GM18861 (cell line): ENCODE measurements around the gene MAMLD1.
"Not testable (repeated sequence)": the region's sequence is repeated elsewhere in the genome, so short reads cannot be mapped to it uniquely, and the experiment has no call there.

ENCODE experiments used
- ATAC-seq: cut with Tn5 transposase; IDR thresholded peaks from one replicate; pipeline ENCODE4 v1.9.1; 2021; ENCODE audit not compliant: unreplicated experiment

The MAMLD1 gene

GRCh38 chrX:150362599-150363481 is at the start of gene MAMLD1:
Gene MAMLD1, plus strand, starts transcription at chrX:150363317. Its CDS starts 82,200 bp downstream, at chrX:150445517.
- ATAC-seq = no peak

- ATAC-seq = no peak
Measured at GRCh38 chrX:150313514-150313913, 49.6 kb upstream of the MAMLD1 start.

- no peak for ATAC-seq
Measured at GRCh38 chrX:150314186-150314585, 48.9 kb upstream of the MAMLD1 start.

- no peak for ATAC-seq
Measured at GRCh38 chrX:150316564-150316963, 46.6 kb upstream of the MAMLD1 start.

DNA sequence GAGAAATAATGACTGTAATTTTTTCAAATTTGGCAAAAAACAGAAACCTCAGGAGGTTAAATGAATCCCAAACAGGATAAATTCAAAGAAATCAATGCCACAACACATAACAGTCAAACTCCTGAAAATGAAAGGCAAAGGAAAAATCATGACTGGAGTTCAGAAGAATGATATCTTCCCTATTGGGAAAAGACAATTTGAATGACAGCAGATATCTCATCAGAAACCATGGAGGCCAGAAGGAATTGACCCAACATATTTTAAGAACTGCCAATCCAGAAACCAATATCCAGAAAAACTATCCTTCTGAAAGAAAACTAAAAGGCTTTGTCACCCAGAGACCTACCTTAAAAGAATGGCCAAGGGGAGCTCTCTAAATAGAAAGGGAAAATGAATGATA is 40.1 kb upstream of the MAMLD1 start:
- no peak for ATAC-seq

DNA sequence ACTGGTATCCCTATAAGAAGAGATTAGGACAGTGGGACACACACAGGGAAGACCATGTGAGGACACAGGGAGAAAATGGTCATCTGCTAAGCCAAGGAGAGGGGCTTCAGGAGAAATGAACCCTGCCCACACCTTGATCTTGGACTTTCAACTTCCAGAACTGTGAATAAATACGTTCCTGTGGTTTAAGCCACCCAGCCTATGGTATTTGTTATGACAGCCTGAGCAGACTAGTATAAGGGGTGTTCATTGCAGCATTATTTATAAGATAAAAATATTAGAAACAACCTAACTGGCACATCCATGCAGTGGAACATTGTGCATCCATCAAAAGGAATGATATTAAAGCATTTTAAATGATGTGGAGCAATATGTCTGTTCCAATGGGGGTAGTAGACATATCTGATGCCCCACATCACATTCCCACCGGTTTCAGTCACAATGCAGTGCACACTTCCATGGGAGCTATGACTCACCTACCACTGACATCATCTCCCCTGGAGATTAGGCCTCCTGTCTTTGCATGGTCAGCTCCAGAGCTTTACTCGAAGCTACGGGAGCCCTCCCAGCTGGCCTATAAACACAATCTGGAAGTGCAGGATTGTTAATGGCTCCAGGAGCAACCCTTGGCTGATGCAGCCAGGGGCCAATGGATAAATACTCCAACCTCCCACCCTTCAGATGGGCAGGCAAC is 38.9 kb upstream of the MAMLD1 start:
- no peak for ATAC-seq

DNA sequence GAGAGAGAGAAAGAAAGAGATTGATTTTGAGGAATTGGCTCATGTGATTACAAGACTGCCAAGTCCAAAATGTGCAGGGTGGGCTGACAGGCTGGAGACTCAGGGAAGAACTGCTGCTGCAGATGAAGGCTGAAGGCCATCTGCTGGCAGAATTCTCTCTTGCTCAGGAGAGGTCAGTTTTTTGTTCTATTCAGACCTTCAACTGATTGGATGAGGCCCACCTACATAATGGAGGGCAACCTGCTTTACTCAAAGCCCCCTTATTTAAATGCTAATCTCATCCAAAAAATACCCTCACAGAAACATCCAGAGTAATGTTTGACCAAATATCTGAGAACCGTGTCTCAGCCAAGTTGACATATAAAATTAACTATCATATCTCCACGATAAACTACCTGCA is 38.2 kb upstream of the MAMLD1 start:
- ATAC-seq = no peak

GRCh38 chrX:150326541-150327247 is 36.4 kb upstream of the MAMLD1 start:
- ATAC-seq = no peak

DNA sequence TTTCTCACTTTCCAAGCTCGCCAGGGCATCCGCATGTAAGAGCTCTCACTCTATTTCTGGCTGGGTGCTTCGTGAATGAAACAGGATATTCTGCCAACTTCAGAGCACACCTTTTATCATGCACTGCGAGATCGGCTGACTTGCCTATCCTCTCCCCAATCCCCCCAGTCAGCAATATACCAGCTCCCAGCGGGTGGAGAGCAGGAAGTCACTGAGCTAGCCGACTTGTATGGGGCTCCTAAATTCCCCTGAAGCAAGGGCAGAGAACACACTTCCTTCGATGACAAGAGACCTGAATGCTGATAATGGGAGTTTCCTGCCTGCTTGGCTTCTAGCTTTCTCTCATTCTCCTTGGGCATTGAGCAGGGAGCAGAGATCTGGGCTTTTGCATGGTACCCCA is 33.8 kb upstream of the MAMLD1 start:
- no peak for ATAC-seq

GRCh38 chrX:150329868-150330267 is 33.2 kb upstream of the MAMLD1 start:
- no peak for ATAC-seq

DNA sequence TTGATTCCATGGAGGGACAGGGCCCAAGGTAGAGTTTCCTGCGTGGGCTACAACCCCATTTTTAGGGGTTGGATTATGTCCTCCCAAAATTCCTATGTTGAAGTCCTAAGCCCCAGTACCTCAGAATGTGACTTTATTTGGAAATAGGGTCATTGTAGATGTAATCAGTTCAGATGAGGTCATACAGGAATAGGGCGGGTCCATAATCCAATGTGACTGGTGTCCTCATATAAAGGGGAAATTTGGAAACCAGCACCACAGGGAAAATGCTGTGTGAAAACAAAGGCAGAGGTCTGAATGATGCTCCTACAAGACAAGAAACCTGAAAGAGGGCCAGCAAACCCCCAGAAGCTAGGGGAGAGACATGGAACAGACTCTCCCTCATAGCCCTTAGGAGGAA is 31.1 kb upstream of the MAMLD1 start:
- ATAC-seq = no peak

DNA sequence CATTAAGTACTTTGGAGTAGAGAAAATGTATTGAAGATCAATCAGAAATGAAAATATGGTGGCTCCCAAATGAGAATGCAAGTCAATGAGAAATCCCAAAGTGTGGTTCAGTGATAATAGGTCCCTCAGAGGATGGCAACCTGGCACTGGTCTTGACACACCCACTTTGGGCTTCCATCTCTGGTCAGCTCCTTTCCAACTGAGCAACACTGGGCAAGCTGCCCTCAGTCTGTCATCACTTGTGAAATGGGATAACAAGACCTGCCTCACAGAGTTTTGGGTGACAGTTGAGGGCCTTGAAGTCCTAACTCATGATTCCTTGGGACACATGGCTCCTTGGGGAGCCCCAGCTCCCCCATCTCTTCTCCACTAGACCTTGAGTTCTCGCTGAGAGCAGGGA is 29.0 kb upstream of the MAMLD1 start:
- ATAC-seq = no peak

GRCh38 chrX:150334981-150335380 is 28.1 kb upstream of the MAMLD1 start:
- no peak for ATAC-seq

- no peak for ATAC-seq
Measured at GRCh38 chrX:150337026-150337425, 26.1 kb upstream of the MAMLD1 start.

DNA sequence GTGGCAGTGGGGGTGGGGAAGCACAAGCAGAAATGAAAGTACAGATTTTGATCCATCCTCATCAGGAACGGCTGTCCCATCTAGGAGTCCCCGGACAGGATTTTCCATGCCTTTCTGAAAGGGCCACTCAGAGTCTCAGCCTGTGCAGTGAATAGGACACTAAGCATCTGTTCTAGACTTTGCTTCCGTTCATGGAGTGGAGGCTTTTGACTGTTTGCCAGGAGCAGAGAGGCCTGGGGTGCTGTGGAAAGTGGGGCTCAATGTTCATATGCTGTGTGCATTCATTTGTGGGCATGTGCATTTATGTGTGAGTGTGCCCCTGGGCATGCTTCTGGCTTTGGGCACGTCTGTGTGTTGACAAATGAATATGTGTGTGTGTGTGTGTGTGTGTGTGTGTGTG is 25.6 kb upstream of the MAMLD1 start:
- ATAC-seq = no peak

GRCh38 chrX:150338615-150339014 is 24.5 kb upstream of the MAMLD1 start:
- ATAC-seq = no peak

DNA sequence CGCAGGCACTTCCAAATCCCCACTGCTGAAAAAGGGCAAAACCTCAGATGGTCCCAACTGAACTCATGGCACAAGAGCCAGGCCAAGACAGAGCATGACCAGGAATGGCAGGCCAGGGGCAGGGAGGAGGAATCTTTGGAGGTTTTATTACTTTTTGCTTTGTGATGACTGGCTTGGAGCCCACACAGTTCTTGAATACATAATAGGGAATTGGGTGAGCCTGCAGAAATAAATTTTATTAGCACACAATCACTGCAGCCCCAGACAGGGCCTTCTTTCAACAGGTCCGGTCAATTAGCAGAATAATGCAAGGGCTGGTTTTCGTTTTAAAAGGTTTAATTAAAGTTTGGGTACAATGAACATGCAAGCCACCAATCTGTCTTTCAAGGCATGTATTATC is 23.4 kb upstream of the MAMLD1 start:
- no peak for ATAC-seq

DNA sequence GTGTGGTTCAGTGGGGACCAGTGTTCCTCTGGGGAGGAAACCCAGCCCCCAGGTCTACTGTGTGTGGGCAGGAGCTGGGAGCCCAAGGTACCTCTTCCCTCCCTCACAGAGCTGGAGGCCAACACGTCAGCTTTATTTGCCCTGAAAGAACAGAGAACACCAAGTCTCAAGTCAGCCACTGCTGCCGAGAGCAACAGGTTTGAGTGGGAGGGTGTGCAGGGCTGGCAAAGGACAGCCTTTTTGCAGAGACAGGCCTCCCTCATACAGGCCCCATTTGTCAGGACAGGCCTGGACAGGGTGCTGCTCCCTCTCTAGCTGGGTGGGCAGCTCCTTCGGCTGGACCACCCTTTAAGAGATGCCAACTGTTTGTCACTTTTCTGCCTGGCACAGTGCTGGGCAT is 22.8 kb upstream of the MAMLD1 start:
- ATAC-seq = not testable (repeated sequence)

DNA sequence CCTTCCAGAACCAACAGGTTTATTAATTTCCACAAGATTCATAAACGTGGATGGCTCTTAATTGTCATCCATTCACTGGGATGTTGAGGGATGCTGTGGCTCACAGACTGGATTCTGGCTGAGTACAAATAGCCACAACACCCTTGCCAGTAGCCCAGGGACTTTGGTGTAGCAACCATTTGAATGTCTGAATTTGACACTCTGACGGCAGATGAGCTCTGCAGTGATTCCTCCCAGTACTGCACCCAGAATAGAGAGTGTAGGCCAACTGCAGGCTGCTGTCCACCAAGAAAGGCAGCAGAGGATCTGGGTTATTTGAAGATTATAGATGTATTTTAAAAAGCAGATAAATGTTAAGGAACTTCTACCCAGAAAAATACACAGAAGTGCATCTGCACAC is 15.6 kb upstream of the MAMLD1 start:
- ATAC-seq = no peak

GRCh38 chrX:150348365-150348764 is 14.8 kb upstream of the MAMLD1 start:
- ATAC-seq = no peak

DNA sequence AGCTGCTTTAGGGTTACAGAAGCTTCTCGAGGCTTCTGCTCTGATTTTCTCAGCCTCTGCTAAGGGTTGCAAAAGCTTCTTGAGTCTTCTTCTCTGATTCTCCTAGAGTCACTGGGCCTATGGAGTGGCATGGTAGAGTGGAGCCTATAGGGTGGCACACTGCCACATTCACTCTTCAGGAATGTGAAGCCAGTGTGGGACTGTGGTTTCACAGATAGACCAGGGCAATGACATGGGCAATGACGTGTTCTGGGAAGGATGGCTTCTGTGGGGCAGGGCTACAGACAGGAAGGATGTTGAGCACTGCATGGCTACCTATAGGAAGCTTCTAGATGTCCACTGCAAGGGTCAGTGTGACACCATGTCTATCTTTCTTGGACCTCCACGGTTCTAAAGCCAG is 11.0 kb upstream of the MAMLD1 start:
- no peak for ATAC-seq

DNA sequence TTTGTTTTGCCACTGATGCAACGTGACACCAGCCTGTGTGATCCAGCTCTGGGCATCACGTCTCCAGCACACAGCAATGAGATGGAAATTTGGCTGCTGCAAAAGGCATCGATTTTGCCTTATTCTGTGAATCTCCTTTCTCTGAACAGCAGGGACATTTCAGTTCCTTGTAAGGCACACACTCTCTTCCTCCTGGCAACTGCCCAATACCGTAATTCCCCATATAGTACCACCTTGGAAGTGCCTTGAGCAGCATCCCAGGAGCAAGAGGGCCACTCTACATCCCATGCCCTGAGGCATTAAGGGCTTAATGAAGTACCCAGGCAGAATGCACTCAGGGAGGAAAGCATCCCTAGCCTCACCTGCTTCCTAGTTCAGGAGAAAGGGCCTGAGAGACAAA is 10.5 kb upstream of the MAMLD1 start:
- no peak for ATAC-seq
